ENCODE results near the gene RPS6KA2. TPM values are rescaled to one million over a fixed set of nuclear protein-coding genes. Genes with fewer than 3 reads are reported as not detected.

RPS6KA2 gene
- total RNA-seq, 1 experiment from 2014 or later, result 4.1 TPM

GRCh38 chr6:166541366-166541765 is 85.7 kb downstream of the RPS6KA2 start:
- Histone ChIP-seq H3K36me3 (ENCODE audit: control insufficient read depth, insufficient read depth, low read length) (no peaks in the 10 kb centered on the region), H3K4me3 (ENCODE audit: low read depth in 2 of 2, low read length in 2 of 2) (peak overlapping the region in 1 of 2 experiments; percentile 26; a peak in 2 of 4 replicates), H3K9me3 (ENCODE audit: control insufficient read depth, insufficient read depth, low read depth, low read length) (no peaks in the 10 kb centered on the region), H3K27ac (ENCODE audit: low read length) (no peak overlapping the region), H3K4me1 (ENCODE audit: control insufficient read depth, insufficient read depth, low read length) (peaks cover 11% of the 10 kb centered on the region; the same call in 1 of the 2 replicates), H3K27me3 (ENCODE audit: control insufficient read depth, insufficient read depth, low read length) (no peaks in the 10 kb centered on the region; the same call in 1 of the 2 replicates)
- ATAC-seq (peak; percentile 60), DNase-seq (ENCODE audit: low read depth, low spot score) (no peak)
- POLR2A ChIA-PET, result no interaction called here
- CTCF ChIA-PET, result interaction anchor here (0.6 kb wide), 1 partner anchor 73 kb away, joined by 3 read pairs; no protein-coding TSS in a partner anchor
- intact Hi-C loops (cut with micrococcal nuclease; ENCODE audit: unreplicated experiment) (no loop called here), in situ Hi-C loops (cut with HindIII; ENCODE audit: low pct_unique_long_range_greater_than_20kb, low sequenced_read_pairs) (no loop called here)
- TF ChIP-seq POLR2AphosphoS5 (IDR thresholded peaks at IDR 0.05; ENCODE audit: low read depth, low read length), result no peak
- TF ChIP-seq REST (IDR thresholded peaks at IDR 0.05; ENCODE audit: insufficient read depth in 1 of 2, low read depth in 2 of 2, low read length in 1 of 2), result no peak
- no peak for TF ChIP-seq CTCF (IDR thresholded peaks at IDR 0.05)
- BruUV-seq (replicated peaks), result no TSS peak

- no peak for DNase-seq (ENCODE audit: low read depth, low spot score)
- no peaks in the 10 kb centered on the region for H3K36me3 ChIP-seq (ENCODE audit: control insufficient read depth, insufficient read depth, low read length)
Observed at GRCh38 chr6:166540631-166541331, 86.3 kb downstream of the RPS6KA2 start.

More at GRCh38 chr6:166540631-166541331, 86.3 kb downstream of the RPS6KA2 start:
- peak overlapping the region in 1 of 2 experiments; percentile 26; a peak in 2 of 4 replicates for H3K4me3 ChIP-seq (ENCODE audit: low read depth in 2 of 2, low read length in 2 of 2)
- POLR2A ChIA-PET, result no interaction called here
- CTCF ChIA-PET, result interaction anchor here (0.6 kb wide), 1 partner anchor 73 kb away, joined by 3 read pairs; no protein-coding TSS in a partner anchor
- peaks cover 11% of the 10 kb centered on the region; the same call in 1 of the 2 replicates for H3K4me1 ChIP-seq (ENCODE audit: control insufficient read depth, insufficient read depth, low read length)
- H3K27ac ChIP-seq (ENCODE audit: low read length), result no peak overlapping the region
- in situ Hi-C loops (cut with HindIII; ENCODE audit: low pct_unique_long_range_greater_than_20kb, low sequenced_read_pairs) (no loop called here), intact Hi-C loops (cut with micrococcal nuclease; ENCODE audit: unreplicated experiment) (no loop called here)
- TF ChIP-seq REST (IDR thresholded peaks at IDR 0.05; ENCODE audit: insufficient read depth in 1 of 2, low read depth in 2 of 2, low read length in 1 of 2) (no peak), SIN3A (IDR thresholded peaks at IDR 0.05; ENCODE audit: borderline replicate concordance, insufficient read depth, low read depth, low read length) (no peak), TCF7L2 (IDR thresholded peaks at IDR 0.05; ENCODE audit: low read depth, low read length) (no peak), POLR2AphosphoS5 (IDR thresholded peaks at IDR 0.05; ENCODE audit: low read depth, low read length) (no peak), CTCF (IDR thresholded peaks at IDR 0.05) (no peak)
- no peaks in the 10 kb centered on the region; the same call in 1 of the 2 replicates for H3K27me3 ChIP-seq (ENCODE audit: control insufficient read depth, insufficient read depth, low read length)
- ATAC-seq, result peak; percentile 73
- no TSS peak for BruUV-seq (replicated peaks)
- no peaks in the 10 kb centered on the region for H3K9me3 ChIP-seq (ENCODE audit: control insufficient read depth, insufficient read depth, low read depth, low read length)

All from Panc1 (cell line).